HG03280 (cell line): ENCODE results near the gene PCDHGC5.

ENCODE experiments used
- ATAC-seq: cut with Tn5 transposase; IDR thresholded peaks from one replicate; pipeline ENCODE4 v1.9.1; 2021; ENCODE audit warnings: mild to moderate bottlenecking, moderate library complexity; ENCODE audit not compliant: unreplicated experiment

Gene PCDHGC5

DNA sequence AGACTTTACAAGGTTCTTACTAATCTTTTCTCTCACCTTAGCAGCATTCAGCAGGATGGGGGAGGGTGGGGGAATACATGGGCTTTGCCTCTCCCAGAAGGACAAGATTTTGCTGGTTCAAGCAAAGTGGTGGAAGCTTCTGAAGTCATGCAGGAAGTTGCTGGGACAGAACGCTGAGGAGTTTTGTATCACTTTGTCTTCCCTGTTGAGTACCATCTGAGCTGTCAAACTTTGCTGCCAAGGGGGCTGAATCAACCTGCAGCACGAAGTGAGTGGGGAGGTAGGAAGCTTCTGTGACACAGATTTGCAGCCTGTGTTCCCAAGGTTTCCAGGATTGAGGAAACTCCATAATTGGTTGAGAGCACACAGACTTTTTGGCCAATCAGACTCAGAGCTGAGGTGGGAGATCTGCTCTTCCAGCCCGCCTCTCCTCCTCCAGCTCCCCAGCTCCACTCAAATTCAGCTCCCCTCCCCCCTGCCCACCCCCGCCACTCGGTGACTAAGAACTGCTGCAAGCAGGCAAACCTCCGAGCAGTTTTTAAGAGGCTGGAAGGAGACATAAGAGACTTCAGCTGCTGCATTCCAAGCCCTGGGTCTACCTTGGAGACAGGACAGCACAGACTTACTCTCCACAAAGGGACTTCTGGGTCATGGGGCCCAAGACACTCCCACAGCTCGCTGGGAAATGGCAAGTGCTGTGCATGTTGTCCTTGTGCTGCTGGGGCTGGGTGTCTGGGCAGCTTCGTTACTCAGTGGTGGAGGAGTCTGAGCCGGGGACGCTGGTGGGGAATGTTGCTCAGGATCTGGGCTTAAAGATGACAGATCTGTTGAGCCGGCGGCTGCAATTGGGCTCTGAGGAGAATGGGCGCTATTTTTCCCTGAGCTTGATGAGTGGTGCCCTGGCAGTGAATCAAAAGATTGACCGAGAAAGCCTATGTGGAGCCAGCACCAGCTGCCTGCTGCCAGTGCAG, at the start of gene PCDHGC5:
Gene PCDHGC5 (plus strand): TSS at position 491 of the 971 bp plus-strand sequence. CDS start 160 bp downstream, at position 651.
- no peak for ATAC-seq

DNA sequence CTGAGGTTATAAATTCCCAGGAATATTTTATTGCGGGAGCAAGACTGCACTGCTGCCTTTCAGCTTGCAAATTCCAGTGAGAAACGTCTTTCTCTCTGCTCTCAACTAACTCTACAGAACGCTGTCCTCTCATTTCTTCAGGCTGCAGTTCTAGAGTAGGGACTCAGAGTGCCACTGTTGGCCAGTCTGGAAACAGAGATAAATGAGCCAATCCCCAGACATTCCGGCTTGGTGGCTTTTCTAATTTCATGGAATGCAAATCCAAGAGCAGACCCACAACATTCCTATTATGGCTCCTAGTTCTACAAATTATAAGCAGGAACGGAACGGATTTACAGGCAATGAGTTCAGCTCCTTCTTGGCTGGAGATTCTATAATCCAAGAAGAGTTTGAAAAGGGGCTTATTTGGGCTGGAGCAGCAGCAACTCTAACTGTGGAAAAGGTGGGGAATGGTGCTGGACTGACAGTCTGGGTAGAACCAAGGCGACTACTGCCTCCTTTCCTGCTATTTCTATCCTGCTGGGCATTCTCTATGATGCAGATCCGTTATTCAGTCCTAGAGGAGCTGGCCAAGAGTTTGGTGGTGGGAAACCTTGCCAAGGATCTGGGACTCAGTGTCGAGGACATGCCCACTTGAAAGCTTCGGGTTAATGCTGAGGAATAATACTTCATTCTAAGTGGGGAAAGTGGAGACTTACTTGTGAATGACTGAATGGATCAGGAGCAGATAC, 49.3 kb upstream of the PCDHGC5 start:
- no peak for ATAC-seq

DNA sequence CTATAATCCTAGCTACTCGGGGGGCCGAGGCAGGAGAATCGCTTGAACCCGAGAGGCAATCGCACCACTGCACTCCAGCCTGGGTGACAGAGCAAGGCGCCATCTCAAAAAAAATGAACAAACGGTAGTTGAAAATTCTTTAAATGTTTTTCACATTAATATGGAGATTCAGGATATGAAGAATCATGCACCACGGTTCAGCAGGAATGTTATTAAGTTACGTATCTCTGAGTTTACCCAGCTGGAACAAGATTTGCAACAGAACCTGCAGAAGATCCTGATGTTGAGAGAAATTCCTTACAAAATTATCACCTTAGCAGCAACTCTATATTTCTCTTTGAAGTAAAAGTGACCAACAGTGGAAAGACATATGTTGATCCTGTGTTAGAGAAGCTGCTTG, 48.5 kb upstream of the PCDHGC5 start:
- no peak for ATAC-seq

DNA sequence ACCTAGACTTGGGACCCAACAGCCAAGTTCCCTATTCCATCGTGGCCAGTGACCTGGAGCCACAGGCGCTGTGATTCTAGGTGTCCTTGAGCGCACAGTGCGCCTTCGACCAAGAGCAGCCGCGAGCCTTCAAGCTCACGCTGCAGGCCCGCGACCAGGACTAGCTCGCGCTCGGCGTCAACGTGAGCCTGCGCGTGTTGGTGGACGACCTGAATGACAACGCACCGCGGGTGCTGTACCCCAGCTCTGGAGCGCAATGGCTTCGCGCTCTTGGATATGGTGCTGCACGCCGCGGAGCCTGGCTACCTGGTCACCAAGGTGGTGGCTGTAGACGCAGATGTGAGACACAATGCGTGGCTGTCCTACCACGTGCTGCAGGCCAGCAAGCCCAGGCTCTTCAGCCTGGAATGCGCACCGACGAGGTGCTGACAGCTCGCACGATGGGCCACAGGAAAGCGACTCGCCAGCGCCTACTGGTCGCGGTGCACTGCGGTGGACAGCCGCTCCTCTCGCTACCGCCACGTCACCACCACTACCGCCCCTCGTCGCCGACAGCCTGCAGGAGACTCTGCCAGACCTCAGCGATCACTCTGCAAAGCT, 47.2 kb upstream of the PCDHGC5 start:
- no peak for ATAC-seq

DNA sequence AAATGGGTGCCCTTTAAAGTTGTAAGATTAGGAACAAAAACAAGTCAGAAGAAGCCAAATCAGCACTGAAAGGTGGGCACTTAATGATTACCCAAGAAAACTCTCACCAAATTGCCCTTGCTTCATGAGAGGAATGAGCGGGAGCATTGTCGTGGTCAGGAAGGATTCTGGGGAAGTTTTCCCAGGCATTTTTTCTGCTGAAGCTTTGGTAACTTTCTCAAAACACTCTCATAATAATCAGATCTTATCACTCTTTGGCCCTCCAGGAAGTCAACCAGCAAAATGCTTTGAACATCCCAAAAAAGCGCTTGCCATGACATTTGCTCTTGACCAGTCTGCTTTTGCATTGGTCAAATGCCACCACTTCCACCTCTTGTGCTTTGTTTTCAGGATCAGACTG, 23.5 kb upstream of the PCDHGC5 start:
- no peak for ATAC-seq

DNA sequence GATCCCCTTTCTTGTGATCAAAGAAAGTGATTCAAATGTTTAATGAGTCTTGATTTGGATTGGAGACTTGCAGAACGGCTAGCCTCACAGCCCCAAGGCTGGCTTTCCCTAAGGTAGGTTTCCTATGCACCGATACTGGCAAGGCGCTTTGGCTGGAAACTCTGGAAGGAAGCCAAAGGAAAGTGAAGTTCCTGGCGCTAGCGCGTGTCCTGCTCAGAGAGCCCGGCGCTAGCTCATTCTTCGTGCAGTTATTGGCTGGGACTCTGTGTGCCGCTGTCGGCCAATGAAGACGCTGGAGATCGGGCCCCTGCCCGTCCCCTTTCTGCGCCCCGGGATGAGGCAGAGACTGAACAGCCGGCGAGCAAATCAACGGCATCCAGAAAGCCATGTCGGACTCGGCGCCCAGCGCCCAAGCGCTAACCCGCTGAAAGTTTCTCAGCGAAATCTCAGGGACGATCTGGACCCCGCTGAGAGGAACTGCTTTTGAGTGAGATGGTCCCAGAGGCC, 13.2 kb upstream of the PCDHGC5 start, which contains the start of gene PCDHGC3:
Gene PCDHGC3 (plus strand): TSS at position 342 of the 507 bp plus-strand sequence. CDS start 151 bp downstream, at position 493.
- peak; percentile 98 for ATAC-seq

DNA sequence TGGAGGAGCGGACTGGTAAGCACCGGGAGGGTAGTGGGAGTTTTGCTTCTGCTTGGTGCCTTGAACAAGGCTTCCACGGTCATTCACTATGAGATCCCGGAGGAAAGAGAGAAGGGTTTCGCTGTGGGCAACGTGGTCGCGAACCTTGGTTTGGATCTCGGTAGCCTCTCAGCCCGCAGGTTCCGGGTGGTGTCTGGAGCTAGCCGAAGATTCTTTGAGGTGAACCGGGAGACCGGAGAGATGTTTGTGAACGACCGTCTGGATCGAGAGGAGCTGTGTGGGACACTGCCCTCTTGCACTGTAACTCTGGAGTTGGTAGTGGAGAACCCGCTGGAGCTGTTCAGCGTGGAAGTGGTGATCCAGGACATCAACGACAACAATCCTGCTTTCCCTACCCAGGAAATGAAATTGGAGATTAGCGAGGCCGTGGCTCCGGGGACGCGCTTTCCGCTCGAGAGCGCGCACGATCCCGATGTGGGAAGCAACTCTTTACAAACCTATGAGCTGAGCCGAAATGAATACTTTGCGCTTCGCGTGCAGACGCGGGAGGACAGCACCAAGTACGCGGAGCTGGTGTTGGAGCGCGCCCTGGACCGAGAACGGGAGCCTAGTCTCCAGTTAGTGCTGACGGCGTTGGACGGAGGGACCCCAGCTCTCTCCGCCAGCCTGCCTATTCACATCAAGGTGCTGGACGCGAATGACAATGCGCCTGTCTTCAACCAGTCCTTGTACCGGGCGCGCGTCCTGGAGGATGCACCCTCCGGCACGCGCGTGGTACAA, 12.6 kb upstream of the PCDHGC5 start:
- peak; percentile 25 for ATAC-seq

DNA sequence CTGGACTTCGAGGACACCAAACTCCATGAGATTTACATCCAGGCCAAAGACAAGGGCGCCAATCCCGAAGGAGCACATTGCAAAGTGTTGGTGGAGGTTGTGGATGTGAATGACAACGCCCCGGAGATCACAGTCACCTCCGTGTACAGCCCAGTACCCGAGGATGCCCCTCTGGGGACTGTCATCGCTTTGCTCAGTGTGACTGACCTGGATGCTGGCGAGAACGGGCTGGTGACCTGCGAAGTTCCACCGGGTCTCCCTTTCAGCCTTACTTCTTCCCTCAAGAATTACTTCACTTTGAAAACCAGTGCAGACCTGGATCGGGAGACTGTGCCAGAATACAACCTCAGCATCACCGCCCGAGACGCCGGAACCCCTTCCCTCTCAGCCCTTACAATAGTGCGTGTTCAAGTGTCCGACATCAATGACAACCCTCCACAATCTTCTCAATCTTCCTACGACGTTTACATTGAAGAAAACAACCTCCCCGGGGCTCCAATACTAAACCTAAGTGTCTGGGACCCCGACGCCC, 11.8 kb upstream of the PCDHGC5 start:
- no peak for ATAC-seq

DNA sequence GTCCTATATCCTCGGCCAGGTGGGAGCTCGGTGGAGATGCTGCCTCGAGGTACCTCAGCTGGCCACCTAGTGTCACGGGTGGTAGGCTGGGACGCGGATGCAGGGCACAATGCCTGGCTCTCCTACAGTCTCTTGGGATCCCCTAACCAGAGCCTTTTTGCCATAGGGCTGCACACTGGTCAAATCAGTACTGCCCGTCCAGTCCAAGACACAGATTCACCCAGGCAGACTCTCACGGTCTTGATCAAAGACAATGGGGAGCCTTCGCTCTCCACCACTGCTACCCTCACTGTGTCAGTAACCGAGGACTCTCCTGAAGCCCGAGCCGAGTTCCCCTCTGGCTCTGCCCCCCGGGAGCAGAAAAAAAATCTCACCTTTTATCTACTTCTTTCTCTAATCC, 11.1 kb upstream of the PCDHGC5 start:
- ATAC-seq: no peak

DNA sequence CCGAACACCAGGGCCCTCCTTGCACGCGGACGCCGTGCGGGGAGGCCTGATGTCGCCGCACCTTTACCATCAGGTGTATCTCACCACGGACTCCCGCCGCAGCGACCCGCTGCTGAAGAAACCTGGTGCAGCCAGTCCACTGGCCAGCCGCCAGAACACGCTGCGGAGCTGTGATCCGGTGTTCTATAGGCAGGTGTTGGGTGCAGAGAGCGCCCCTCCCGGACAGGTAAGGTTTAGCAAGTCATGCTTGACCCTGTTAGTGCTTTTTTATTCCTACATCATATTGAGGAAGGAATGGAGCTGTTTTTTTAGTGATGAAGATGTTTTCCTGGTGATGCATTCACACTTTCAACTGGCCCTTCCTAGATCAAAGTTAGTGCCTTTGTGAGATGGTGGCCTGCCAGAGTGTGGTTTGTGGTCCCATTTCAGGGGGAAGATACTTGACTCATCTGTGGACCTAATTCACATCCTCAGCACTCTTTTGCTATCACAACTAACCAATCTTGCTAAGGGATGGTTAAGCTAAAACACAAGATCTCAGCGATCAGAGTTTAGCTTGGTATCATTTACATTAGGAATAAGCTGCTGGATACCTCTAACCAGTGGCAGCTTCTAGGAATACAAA, 10.4 kb upstream of the PCDHGC5 start:
- ATAC-seq: no peak

DNA sequence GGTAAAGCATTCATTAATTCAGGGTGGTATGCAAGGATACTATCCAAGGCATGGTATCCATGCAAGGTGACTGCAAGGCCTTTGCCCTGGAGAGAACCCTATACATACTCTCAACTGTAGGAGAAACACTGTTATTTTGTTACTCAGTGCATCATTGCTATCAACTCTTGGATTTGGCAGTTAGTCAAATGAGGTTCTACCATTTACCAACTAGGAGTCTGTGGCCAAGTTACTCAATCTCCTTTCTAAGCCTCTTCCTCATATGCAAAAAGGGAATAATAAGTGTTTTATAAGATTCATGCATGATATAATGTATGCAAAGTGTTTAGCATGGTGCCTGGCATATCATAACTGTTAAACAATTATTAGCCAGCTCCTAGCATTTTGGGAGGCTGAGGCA, 9.1 kb upstream of the PCDHGC5 start:
- ATAC-seq: no peak

DNA sequence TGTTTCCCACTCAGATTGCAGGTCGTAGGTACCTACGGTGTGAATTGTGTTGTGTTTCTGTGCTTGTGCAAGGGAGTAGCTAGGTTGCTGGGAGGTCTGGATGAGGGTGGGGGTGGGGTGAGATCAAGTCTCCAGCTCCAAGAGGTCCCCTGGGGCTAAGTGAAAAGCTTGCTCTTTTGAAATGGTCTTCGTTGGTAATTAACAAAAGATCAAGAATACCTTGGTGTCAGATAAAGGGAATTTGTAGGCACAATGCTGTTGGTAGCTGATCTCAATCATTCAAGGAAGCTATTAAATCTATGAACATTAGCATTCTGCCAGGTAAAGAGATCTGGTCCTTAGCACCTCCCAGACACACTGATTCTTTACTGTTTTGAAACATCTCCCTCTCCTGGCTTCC, 5.0 kb upstream of the PCDHGC5 start:
- no peak for ATAC-seq

DNA sequence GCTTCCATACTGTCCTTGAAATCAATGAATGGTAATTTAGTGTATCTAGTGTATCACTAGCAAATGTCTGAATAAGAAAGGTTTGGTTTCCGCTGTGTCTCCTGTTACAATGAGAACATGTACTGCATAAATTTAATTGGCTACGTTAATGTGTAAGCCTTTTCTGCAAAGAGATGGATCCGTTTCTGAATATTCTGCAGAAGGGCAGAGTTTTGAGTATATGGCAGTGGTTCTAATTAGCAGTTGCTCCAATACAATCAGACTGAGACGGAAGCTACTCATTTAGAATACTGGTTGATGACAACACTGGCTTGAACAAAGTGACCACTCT, 4.6 kb upstream of the PCDHGC5 start:
- ATAC-seq: no peak

DNA sequence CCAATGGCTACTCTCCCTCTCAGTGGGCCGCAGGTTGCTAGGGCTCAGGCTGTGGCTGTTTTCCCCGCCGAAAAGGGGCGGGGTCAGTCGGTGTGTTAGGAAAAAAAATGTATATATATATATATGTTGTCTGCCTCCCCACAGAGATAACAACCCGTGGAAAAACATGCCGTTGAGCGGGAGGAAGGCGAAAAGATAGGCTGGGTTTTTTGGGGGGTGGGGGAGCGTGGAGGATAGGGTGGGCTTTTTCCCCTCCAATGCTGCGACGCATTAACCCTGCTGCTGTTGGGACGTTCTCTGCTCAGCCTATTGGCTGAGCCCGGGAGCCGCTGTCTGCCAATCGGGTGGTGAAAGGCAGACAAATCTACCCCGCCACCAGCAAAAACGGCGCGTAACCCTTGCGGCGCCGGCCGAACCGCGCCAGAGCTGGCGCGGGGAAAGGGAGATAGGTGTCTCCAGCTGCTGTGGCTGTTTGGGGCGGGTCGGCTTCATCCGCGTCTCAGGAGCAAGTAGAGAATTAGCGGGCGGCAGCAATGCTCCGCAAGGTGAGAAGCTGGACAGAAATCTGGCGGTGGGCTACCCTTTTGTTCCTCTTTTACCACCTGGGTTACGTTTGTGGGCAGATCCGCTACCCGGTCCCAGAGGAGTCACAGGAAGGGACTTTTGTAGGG, 4.1 kb upstream of the PCDHGC5 start, which contains the start of gene PCDHGC4:
Gene PCDHGC4 (plus strand): TSS at position 390 of the 671 bp plus-strand sequence. CDS start 144 bp downstream, at position 534.
- ATAC-seq: no peak

DNA sequence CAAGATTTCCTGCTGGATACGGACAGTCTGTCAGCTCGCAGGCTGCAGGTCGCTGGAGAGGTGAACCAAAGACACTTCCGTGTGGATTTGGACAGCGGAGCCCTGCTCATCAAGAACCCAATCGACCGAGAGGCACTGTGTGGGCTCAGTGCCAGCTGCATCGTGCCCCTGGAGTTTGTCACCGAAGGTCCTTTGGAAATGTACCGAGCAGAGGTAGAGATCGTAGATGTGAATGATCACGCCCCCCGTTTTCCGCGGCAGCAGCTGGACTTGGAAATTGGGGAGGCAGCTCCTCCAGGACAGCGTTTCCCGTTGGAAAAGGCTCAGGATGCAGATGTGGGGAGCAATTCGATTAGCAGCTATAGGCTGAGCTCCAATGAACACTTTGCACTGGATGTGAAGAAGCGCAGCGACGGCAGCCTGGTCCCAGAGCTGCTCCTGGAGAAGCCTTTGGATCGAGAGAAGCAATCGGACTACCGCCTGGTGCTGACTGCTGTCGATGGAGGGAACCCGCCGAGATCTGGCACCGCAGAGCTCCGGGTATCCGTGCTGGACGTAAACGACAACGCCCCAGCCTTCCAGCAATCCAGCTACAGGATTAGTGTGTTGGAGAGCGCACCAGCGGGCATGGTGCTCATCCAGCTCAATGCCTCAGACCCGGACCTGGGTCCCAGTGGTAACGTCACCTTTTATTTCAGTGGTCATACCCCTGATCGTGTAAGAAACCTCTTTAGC, 3.4 kb upstream of the PCDHGC5 start:
- no peak for ATAC-seq

DNA sequence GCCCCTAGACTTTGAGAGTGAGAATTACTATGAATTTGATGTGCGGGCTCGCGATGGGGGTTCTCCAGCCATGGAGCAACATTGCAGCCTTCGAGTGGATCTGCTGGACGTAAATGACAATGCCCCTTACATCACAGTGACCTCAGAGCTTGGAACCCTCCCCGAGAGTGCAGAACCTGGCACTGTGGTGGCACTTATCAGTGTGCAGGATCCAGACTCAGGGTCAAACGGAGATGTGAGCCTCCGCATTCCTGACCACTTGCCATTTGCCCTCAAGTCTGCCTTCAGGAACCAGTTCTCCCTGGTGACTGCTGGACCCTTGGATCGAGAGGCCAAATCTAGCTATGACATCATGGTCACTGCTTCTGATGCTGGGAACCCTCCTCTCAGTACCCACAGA, 2.8 kb upstream of the PCDHGC5 start:
- ATAC-seq: no peak

DNA sequence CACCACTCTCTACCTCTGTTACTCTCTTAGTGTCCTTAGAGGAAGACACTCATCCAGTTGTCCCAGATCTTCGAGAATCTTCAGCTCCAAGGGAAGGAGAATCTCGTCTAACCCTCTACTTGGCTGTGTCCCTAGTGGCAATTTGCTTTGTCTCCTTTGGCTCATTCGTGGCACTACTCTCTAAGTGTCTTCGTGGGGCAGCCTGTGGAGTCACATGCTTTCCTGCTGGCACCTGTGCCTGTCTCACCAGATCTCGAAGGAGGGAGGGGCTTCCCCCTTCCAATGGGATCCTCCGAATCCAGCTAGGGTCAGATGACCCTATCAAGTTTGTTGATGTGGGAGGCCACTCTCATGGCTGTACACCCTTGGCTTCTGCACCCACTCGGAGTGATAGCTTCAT, 1.8 kb upstream of the PCDHGC5 start:
- ATAC-seq: no peak

DNA sequence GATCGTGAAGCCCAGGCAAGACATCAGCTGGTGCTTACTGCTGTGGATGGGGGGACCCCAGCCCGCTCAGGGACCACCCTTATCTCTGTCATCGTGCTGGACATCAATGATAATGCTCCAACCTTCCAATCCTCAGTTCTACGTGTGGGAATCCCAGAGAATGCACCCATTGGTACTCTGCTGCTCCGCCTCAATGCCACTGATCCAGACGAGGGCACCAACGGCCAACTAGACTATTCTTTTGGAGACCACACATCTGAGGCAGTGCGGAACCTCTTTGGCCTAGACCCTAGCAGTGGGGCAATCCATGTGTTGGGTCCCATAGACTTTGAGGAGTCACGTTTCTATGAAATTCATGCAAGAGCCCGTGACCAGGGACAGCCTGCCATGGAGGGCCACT, 960 bp downstream of the PCDHGC5 start:
- no peak for ATAC-seq

DNA sequence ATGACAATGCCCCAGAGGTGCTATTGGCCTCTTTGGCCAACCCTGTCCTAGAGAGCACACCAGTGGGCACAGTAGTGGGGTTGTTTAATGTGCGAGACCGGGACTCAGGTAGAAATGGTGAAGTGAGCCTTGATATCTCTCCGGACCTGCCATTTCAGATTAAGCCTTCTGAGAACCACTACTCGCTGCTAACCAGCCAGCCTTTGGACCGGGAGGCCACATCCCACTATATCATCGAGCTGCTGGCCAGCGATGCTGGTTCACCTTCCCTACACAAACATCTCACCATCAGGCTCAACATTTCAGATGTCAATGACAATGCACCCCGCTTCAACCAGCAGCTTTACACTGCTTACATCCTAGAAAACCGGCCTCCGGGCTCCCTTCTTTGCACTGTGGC, 1.4 kb downstream of the PCDHGC5 start:
- no peak for ATAC-seq
